IgD-negative memory B cell (primary cell): ENCODE data around the gene ADSS1. TPM values are rescaled to one million over a fixed set of nuclear protein-coding genes. Genes with fewer than 3 reads are reported as not detected.

ENCODE experiments used
- H3K27ac Mint-ChIP-seq, 3 donors: one replicate each; pipeline ENCODE4 v1.8.0; 2020 to 2022; ENCODE audit warnings: mild to moderate bottlenecking in 3 of 3, mixed read lengths in 3 of 3, moderate library complexity in 1 of 3
- H3K27me3 Mint-ChIP-seq: one replicate; pipeline ENCODE4 v1.8.0; 2021; ENCODE audit warnings: mixed read lengths
- H3K36me3 Mint-ChIP-seq: one replicate; pipeline ENCODE4 v1.8.0; 2020; ENCODE audit warnings: mild to moderate bottlenecking, mixed read lengths
- H3K4me1 Mint-ChIP-seq, 3 donors: one replicate each; pipeline ENCODE4 v1.8.0; 2020 to 2022; ENCODE audit warnings: mixed read lengths in 3 of 3, mild to moderate bottlenecking in 1 of 3
- H3K4me3 Mint-ChIP-seq, 4 donors: one replicate each; pipeline ENCODE4 v1.8.0; 2020 to 2022; ENCODE audit warnings: mild to moderate bottlenecking in 4 of 4, mixed read lengths in 4 of 4, moderate library complexity in 3 of 4
- H3K9me3 Mint-ChIP-seq, 3 donors: one replicate each; pipeline ENCODE4 v1.8.0; 2020 to 2021; ENCODE audit warnings: mixed read lengths in 3 of 3, mild to moderate bottlenecking in 1 of 3
- polyA plus RNA-seq: library from polyadenylated mRNA; unstranded; fragments of 300-500 nt; fragmentation: Illumina TruSeq; gene quantifications from one replicate; pipeline ENCODE4 v1.2.3, GENCODE V29; 2021

The ADSS1 gene
- polyA plus RNA-seq, 1 donor from 2014 or later, result not detected

- H3K27ac Mint-ChIP-seq, result peak overlapping the region in 1 of 3 donors; percentile 73
- H3K4me1 Mint-ChIP-seq, result peaks cover 0 to 11% (median 10%) of the 10 kb centered on the region in 3 donors
- H3K27me3 Mint-ChIP-seq, result no peaks in the 10 kb centered on the region
- H3K36me3 Mint-ChIP-seq, result peaks cover 2% of the 10 kb centered on the region
- no peaks in the 10 kb centered on the region for H3K9me3 Mint-ChIP-seq
- peak overlapping the region in 1 of 4 donors; percentile 65 for H3K4me3 Mint-ChIP-seq
These were observed 35.2 kb downstream of the ADSS1 start for GRCh38 chr14:104758981-104759969.

- Mint-ChIP-seq H3K4me1 (peaks cover 0 to 6% (median 1%) of the 10 kb centered on the region in 3 donors), H3K36me3 (peaks cover 1% of the 10 kb centered on the region), H3K9me3 (no peaks in the 10 kb centered on the region), H3K27me3 (no peaks in the 10 kb centered on the region), H3K27ac (no peak overlapping the region), H3K4me3 (no peak overlapping the region)
These were observed 41.5 kb downstream of the ADSS1 start for GRCh38 chr14:104765517-104765916.

- Mint-ChIP-seq H3K4me3 (no peak overlapping the region), H3K27ac (no peak overlapping the region), H3K27me3 (no peaks in the 10 kb centered on the region), H3K36me3 (peaks cover 5% of the 10 kb centered on the region), H3K4me1 (peaks cover 0 to 4% (median 1%) of the 10 kb centered on the region in 3 donors), H3K9me3 (no peaks in the 10 kb centered on the region)
These were observed 42.3 kb downstream of the ADSS1 start for GRCh38 chr14:104766256-104766862.

GRCh38 chr14:104766863-104767633 lies 43.0 kb downstream of the ADSS1 start:
- no peak overlapping the region for H3K4me3 Mint-ChIP-seq
- H3K4me1 Mint-ChIP-seq, result peaks cover 0 to 4% (median 1%) of the 10 kb centered on the region in 3 donors
- H3K27ac Mint-ChIP-seq, result no peak overlapping the region
- peaks cover 5% of the 10 kb centered on the region for H3K36me3 Mint-ChIP-seq
- no peaks in the 10 kb centered on the region for H3K27me3 Mint-ChIP-seq
- no peaks in the 10 kb centered on the region for H3K9me3 Mint-ChIP-seq

GRCh38 chr14:104767634-104767918 lies 43.5 kb downstream of the ADSS1 start:
- Mint-ChIP-seq H3K4me3 (no peak overlapping the region), H3K27me3 (no peaks in the 10 kb centered on the region), H3K27ac (no peak overlapping the region), H3K4me1 (peaks cover 0 to 4% (median 1%) of the 10 kb centered on the region in 3 donors), H3K9me3 (no peaks in the 10 kb centered on the region), H3K36me3 (peaks cover 5% of the 10 kb centered on the region)

GRCh38 chr14:104768437-104769323 lies 44.7 kb downstream of the ADSS1 start:
- peak overlapping the region in 1 of 4 donors; percentile 47 for H3K4me3 Mint-ChIP-seq
- H3K4me1 Mint-ChIP-seq, result peaks cover 0 to 4% (median 0%) of the 10 kb centered on the region in 3 donors
- H3K36me3 Mint-ChIP-seq, result peaks cover 5% of the 10 kb centered on the region
- H3K27ac Mint-ChIP-seq, result peak overlapping the region in 1 of 3 donors; percentile 76
- H3K27me3 Mint-ChIP-seq, result no peaks in the 10 kb centered on the region
- H3K9me3 Mint-ChIP-seq, result no peaks in the 10 kb centered on the region

GRCh38 chr14:104769324-104770071 lies 45.5 kb downstream of the ADSS1 start:
- H3K36me3 Mint-ChIP-seq, result peaks cover 5% of the 10 kb centered on the region
- H3K4me1 Mint-ChIP-seq, result peaks cover 0 to 4% (median 0%) of the 10 kb centered on the region in 3 donors
- no peaks in the 10 kb centered on the region for H3K27me3 Mint-ChIP-seq
- H3K9me3 Mint-ChIP-seq, result no peaks in the 10 kb centered on the region
- H3K27ac Mint-ChIP-seq, result no peak overlapping the region
- H3K4me3 Mint-ChIP-seq, result peak overlapping the region in 1 of 4 donors; percentile 47

- H3K27me3 Mint-ChIP-seq, result no peaks in the 10 kb centered on the region
- peaks cover 0 to 4% (median 0%) of the 10 kb centered on the region in 3 donors for H3K4me1 Mint-ChIP-seq
- H3K27ac Mint-ChIP-seq, result no peak overlapping the region
- peaks cover 5% of the 10 kb centered on the region for H3K36me3 Mint-ChIP-seq
- no peak overlapping the region for H3K4me3 Mint-ChIP-seq
- no peaks in the 10 kb centered on the region for H3K9me3 Mint-ChIP-seq
These were observed 46.1 kb downstream of the ADSS1 start for GRCh38 chr14:104770072-104770579.

- H3K36me3 Mint-ChIP-seq, result peaks cover 4% of the 10 kb centered on the region
- no peak overlapping the region for H3K27ac Mint-ChIP-seq
- no peaks in the 10 kb centered on the region for H3K9me3 Mint-ChIP-seq
- H3K27me3 Mint-ChIP-seq, result no peaks in the 10 kb centered on the region
- peaks cover 0 to 1% (median 0%) of the 10 kb centered on the region in 3 donors for H3K4me1 Mint-ChIP-seq
- no peak overlapping the region for H3K4me3 Mint-ChIP-seq
These were observed 46.8 kb downstream of the ADSS1 start for GRCh38 chr14:104770851-104771272.

- peaks cover 4% of the 10 kb centered on the region for H3K36me3 Mint-ChIP-seq
- H3K27me3 Mint-ChIP-seq, result no peaks in the 10 kb centered on the region
- H3K27ac Mint-ChIP-seq, result no peak overlapping the region
- H3K9me3 Mint-ChIP-seq, result no peaks in the 10 kb centered on the region
- H3K4me1 Mint-ChIP-seq, result peaks cover 0 to 1% (median 0%) of the 10 kb centered on the region in 3 donors
- no peak overlapping the region for H3K4me3 Mint-ChIP-seq
These were observed 47.3 kb downstream of the ADSS1 start for GRCh38 chr14:104771374-104771773.

GRCh38 chr14:104771918-104772706 lies 48.1 kb downstream of the ADSS1 start:
- Mint-ChIP-seq H3K4me1 (peaks cover 0 to 1% (median 0%) of the 10 kb centered on the region in 3 donors), H3K27ac (no peak overlapping the region), H3K36me3 (peaks cover 4% of the 10 kb centered on the region), H3K9me3 (no peaks in the 10 kb centered on the region), H3K27me3 (no peaks in the 10 kb centered on the region), H3K4me3 (peak overlapping the region in 1 of 4 donors; percentile 33)

GRCh38 chr14:104772707-104773504 lies 48.9 kb downstream of the ADSS1 start:
- Mint-ChIP-seq H3K9me3 (no peaks in the 10 kb centered on the region), H3K4me3 (no peak overlapping the region), H3K4me1 (peaks cover 0 to 1% (median 0%) of the 10 kb centered on the region in 3 donors), H3K36me3 (peaks cover 4% of the 10 kb centered on the region), H3K27ac (no peak overlapping the region), H3K27me3 (no peaks in the 10 kb centered on the region)
